HG02981 (cell line): ENCODE measurements around the gene KRT5.
"Not testable (repeated sequence)": the region's sequence is repeated elsewhere in the genome, so short reads cannot be mapped to it uniquely, and the experiment has no call there.

Experiments used
- ATAC-seq: cut with Tn5 transposase; IDR thresholded peaks from one replicate; pipeline ENCODE4 v1.9.1; 2021; ENCODE audit warnings: mild to moderate bottlenecking, moderate library complexity; ENCODE audit not compliant: unreplicated experiment

Gene KRT5

DNA sequence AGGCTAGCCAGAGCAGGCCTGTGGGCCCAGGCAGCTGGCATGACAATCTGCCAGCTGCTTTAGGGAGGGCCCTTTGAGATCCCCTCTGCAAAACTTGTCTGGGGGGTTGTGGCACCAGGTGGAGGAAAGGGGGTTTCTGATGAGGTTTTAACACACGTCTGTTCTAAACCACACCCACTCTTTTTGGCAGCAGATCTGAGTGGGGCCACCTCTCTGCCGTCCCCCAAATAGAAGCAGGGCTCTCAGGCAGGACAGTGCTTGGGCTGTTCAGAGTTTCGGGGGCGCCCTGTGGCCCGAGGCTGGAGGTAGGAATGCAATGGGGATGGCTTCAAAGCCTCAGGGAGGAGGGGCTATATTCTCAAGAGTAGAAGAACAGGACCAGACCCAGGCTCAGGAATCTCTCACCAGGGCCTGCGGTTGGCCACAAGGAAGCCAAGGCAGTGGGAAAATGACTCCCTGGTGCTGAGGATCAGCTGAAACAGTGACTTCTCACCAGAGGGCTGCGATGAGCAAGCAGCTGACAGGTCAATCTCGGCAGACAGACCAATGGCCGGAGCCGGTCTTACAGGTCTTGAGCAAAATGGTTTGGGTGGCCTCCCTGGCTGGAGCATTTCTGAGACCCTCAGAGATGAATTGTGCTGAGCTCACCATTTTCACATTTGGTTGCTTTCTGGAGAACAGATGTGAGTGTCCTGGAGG, 1.5 kb upstream of the KRT5 start:
- no peak for ATAC-seq

DNA sequence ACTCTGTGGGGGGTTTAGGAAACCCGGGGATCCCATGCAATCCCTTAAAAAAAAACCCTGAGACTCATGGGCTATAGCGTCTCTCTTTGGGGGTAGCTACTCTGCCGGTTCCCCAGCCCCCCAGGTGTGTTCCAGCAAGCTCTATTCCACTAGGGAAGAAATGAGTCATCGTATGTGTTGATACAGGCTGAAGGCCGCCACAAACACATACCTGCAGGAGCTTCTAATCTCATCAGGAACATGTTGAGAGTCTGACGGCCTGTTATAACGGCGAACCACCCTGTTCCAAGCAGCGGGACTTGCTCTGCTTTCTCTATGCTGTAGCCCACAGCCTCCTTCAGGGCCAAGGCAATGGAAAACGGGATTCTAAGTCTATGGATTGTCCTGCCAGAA, 977 bp upstream of the KRT5 start:
- ATAC-seq, result no peak

DNA sequence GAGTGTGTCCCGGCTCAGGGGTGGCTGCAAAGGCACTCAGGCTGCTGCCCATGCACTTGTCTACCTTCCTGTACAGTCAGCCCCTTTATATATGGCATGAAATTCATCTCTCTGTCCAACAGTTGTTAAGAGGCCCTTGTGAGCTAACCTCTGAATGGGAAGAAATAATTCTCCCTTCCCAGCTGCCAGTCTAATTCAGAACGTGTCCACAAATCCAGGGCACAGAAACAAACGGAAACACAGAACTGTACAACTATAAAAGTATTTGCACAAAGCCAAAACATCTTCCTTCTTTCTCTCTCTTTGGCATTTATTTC, 849 bp downstream of the KRT5 start:
- no peak for ATAC-seq

DNA sequence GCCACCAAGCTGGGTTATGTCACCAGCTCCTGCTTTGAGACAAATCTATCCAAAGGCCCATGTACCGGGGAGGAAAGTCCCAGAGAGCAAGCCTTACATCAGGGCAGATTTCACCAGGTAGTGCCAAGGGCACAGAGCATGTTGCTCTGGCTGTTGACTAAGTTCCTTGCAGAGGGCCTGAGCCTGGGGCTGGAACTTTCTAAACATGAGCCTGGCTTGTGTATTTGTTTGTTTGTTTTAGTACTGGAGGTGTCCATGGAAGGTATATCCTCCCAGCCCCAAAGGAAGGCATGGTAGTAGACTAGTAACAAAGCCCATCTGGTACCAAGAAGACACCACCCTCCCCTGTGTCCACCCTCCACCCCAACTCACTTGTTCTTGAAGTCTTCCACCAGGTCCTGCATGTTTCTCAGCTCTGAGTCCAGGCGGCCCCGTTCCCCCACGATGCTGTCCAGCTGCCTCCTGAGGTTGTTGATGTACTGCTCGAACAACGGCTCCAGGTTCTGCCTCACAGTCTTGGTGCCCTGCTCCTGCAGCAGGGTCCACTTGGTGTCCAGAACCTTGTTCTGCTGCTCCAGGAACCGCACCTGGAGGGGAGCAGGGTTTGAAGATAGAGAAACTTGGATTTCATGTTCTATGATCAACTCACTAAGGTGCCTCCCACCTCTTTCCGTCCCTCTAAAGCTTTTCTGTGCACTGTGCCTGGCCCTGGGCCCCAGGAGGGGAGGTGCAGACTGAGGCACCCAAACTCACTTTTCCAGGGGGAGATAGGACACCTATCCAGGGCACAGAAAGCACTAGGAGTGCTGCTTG, 1.4 kb downstream of the KRT5 start:
- no peak for ATAC-seq

DNA sequence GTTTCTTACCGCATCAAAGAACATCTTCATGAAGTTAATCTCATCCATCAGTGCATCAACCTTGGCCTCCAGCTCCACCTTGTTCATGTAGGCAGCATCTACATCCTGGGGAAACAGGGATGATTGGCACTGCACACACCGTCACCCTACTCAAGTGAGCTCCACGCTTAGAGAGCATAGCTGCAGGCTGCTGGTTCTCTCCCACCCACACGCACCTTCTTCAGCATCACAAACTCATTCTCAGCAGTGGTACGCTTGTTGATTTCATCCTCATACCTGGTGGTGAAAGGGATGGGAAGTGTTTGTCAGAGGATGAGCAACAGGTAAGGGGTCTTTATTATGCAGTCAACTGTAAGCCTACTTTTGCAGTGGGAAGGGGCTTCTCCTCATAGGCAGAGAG, 2.3 kb downstream of the KRT5 start:
- ATAC-seq, result no peak

DNA sequence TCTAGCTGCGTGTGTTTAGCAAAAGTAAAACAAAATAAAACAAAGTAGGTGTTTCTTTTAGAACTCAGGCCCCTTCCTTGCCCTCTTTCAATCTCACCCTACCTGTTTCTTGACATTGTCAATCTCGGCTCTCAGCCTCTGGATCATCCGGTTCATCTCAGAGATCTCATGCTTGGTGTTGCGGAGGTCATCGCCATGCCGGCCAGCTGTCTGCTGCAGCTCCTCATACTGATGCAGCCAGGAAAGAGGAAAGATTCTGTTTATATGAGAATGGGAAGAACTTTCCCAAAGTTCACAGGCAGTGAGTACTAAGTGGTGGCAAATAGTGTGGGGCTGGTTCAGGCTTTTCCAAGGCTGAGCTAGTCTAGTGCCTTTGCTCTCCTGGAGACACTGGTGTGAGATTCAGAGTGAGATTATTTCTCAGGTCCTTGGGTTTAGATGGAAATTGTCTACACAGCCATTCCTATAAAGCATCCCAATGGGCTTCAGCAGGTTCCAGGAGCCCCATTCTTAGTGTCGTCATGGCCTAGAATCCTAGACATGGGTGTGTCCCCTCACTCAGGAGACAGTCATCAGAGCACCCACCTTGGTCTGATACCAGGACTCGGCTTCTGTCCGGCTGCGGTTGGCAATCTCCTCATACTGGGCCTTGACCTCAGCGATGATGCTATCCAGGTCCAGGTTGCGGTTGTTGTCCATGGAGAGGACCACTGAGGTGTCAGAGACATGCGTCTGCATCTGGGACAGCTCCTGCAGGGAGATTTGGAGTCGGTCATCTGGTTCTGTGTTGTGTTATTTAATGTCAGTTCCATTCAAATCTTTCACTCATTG, 3.0 kb downstream of the KRT5 start:
- ATAC-seq, result no peak

DNA sequence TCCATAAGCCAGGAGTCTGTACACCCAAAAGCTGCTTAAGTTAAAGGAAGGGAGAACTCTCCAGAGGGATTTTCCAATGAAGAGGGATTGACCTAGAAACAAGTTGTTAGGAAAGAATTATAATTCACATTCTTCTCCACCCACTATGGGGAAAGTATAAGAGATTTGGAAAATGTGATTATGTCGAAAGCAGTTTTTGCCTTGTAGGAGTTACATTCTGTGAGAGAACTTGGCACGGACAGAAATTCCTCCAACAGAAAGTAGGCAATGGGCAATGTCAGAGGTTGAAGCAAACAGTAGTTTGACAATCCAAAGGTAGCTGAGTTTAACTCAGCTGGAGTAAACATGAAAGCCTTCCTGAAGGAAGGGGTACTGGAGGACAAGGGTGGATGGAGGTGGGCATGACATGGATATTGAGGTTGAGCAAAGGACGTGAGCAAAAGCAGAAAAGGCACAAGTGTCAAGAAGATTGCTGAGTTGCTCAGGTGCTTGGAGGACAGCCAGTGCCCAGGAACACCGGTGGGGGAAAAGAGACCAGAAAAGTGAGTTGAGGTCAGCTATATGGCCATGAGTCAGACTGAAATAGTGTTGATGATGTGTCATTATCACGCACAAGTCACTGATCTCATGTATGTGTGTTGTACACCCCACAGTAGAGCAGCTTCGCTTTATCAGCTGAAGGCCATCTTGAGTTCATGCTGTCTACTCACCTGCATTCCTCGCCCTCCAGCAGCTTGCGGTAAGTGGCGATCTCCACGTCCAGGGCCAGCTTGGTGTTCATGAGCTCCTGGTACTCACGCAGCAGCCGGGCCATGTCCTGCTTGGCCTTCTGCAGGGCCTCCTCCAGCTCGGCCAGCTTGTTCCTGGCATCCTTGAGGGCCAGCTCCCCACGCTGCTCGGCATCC, 4.0 kb downstream of the KRT5 start:
- ATAC-seq, result no peak

DNA sequence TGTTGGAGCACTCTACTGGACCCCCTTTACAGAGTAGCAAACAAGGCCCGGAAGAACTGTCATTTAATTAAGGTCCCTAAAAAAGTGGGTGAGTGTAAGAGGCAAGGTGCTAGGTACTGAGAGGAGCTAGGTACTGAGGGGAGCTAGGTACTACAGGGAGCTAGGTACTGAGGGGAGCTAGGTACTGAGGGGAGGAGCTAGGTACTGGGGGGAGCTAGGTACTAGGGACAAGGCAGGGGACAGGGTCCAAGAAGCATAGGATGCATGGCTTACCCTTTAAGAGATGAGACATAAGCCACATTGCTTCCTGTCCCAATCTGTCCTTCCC, 4.9 kb downstream of the KRT5 start:
- ATAC-seq, result no peak

DNA sequence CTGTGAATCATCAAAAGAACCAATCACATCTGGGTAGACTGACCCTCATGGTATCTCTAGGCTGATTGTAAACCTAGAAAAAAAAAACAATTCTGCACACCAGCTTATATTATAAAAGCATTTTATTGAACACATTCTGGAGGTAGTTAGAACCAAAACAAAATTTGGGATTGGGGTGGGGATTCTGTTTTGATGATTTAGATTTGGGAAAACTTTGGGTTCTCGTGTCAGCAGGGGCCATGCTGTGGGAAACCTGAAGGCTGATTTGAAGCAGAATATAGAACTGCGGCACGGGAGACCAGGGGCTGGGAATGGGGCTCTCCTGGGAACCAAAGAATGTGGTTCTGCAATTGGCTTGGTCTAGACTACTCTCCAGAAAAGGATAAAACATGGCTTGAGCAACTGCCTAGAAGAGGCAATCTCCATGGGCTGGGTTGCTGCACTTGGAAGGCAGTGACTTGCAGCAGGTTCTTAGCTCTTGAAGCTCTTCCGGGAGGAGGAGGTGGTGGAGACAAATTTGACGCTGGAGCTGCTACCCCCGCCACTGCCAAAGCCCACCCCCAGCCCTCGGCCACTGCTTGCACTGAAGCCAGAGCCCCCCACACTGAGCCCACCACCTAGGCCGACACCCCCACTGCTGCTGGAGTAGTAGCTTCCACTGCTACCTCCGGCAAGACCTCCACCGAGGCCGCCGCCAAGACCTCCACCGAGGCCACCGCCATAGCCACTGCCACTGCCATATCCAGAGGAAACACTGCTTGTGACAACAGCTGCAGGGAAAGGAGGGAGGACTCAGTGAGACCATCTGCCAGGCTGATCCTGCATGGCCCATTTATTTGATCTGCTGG, 5.5 kb downstream of the KRT5 start:
- no peak for ATAC-seq

DNA sequence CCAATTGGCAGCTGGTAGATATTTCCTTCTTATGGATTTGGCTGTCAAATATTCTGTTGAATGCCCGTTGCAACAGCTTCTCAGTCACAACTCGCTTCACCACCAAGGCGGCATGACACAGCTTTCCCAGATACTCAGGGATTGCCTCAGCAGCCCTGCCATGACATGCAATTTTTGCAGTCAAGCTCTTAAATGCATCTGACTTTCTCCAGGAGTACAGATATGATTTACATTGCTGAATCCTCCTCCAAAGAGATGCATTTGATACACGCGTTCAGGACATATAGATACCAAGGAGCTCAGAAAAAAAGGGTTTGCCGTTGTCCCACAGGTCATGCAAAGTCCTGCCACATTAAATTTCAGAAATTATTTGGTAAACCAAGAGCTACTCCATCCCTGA, 6.5 kb downstream of the KRT5 start:
- no peak for ATAC-seq

DNA sequence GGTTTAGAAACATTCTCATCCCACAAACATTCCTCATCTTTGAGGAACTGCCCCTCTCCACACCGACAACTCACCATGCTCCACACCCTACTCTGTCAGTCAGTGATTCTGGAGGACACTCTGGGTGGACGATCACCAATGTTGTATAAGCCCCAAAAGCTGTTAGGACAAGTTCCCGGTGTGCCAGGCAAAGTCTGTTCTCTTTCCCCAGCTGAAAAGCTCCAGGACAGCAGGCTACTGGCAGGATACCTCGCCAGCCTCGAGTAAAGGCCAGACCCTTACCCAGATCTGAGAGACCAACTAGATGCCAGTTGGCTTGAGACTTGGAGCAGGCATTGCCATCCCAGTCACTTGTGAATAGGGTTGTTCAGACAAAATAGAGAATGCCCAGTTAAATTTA, 12.0 kb downstream of the KRT5 start:
- no peak for ATAC-seq

DNA sequence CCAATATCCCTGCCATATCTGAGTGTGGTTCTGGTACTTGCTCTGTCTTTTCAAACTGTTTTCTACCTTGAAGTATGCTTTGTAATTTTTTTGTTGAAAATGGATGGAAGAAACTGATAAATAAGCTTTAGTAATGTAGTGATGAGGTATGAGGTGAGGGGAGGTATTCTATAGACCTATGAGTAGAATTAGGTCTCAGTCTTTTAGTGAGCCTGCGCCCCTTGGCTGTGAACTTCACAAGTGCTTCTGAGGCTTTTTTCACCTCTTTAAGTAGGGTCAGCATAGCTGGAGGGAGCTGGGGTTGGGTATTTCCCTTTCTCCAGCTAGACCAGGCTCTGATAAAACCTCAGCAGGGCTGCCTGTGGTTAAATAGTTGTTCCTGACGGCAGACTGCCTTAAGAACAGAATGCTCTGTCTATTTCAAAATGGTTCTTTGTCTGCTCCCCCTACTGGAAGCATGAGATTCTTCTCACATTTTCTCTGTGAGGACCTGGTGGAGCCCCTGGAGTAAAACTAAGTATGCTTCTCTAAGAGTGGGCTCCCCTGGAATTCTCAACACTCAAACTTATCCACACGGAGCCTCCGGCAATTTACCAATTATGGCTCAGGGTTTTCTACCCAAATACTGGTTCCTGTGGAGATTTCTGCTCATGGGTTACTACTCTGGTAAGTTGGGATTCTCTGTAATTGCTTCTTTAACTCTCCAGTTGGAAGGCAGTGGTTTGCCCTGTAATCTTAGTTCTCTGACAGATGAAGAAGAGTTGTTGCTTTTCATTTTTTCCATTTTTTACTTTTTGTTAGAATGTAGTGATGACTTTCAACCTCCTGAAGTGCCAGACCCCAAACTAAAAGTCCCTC, 13.1 kb downstream of the KRT5 start:
- no peak for ATAC-seq

DNA sequence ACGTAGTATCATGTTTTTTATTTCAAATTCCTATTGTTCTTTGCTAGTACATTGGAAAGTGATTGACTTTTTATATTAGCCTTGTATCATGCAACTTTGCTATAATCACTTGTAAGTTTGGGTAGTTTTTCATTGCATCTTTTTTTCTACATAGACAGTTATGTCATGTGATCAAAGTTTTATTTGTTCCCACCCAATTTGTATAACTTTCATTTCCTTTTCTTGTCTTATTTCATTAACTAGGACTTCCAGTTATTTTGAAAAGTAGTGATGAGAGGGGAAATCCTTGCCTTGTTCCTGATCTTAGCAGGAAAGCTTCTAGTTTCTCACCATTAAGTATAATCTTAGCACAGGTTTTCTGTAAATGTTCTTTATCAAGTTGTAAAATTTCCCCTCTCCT, 17.3 kb downstream of the KRT5 start:
- no peak for ATAC-seq

DNA sequence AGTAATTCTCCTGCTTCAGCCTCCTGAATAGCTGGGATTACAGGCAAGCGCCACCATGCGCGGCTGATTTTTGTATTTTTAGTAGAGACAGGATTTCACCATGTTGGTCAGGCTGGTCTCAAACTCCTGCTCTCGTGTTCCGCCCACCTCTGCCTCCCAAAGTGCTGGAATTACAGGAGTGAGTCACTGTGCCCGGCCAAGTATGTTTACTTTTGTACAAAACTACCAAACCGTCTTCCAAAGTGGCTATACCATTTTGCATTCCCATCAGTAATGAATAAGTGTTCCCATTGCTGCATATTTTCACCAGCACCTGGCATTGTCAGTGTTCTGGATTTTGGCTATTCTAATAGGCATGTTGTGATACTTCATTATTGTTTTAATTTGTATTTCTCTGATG, 18.7 kb downstream of the KRT5 start:
- ATAC-seq, result no peak

DNA sequence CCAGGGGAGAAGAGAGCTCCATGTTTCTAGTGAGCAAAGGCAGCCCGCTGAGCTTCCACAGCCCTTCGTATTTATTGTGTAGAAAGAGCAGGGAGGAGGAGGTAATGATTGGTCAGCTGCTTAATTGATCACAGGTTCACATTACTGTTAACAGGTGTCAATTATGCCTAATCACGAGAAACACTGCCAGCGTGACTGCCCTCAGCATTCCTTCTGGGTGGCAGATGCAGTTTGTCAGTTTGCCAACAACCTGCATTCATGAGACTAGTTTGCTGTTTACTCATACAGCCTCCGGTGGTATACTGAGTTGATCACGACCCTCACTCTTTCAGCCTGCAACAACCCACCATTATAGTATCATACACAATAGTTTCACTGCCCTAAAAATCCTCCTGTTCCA, 19.6 kb downstream of the KRT5 start:
- ATAC-seq, result not testable (repeated sequence)

DNA sequence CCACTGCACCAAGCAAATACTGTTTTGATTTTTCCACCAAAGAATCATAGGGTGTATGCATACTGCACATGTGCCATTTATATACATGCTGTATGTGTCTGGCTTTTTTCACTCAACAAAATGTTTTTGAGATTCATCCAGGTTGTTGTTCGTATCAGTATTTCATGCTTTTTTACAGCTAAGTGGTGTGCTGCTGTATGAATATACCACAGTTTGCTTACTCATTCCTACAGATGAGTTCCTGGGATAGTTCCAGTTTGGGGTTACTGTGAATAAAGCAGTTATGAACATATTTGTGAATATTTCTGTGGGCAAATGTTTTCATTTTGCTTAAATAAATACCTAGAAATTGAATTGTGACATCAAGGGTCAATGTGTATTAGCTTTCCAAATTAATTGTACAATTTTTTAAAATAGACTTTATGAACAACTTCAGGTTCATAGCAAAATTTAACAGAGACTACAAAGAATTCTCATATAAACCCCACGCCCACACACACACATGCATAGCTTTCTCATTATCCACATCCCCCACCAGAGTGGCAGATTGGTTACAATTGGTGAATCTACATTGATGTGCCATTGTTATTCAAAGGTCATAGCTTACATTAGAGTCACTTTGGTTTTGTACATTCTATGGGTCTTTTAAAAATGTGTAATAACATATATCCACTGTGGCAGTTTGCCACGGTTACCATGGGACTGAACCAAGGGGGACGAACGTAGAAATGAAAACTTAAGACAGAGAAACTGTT, 20.2 kb downstream of the KRT5 start:
- no peak for ATAC-seq

DNA sequence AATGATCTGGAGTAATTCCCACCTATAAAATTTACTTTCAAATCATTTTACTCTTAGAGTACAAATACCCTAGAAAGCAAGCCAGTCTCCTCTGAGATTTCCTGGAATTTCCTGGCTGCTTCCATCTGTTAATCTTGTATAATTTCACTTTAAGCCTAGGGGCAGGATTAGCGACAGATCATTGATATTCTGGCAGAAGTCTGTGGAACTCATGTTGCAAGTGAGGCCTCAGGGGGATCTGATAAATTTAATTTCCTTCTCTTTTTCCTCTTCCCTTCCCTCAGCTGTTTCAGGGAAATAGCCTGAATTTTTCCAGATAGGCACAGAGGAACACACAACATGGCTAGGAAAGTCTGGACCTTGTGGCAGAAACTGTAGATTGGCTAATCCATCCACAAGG, 21.2 kb downstream of the KRT5 start:
- no peak for ATAC-seq

DNA sequence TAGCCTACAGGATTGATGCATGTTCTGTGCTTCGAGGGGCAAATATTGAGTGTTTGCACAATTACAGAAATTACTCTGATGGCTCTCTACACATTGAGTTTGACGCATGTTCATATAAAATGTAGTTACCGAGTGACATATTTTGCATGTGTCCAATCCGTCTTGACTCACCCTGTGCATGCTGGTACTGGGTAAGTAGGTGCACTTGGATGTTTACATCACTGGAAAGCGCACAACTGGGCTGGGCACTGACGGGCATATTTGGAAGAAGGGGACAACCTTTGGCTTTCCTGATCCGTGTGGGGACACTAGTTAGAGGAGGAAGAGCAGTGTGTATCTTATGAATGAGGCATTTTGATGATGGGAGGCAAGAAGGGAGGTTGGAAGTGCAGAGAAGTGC, 22.2 kb downstream of the KRT5 start:
- ATAC-seq, result no peak
